GM23338 (cell line): ENCODE measurements around the gene NTN3.

ENCODE experiments used
- EZH2 ChIP-seq: fragments of 200-600 bp; sonication (generic); IDR thresholded peaks from one replicate; pipeline ENCODE4 v1.8.0; 2017; ENCODE audit warnings: antibody characterized with exemption, mild to moderate bottlenecking, low read depth; ENCODE audit not compliant: unreplicated experiment
- EZH2phosphoT487 ChIP-seq: fragments of 200-600 bp; sonication (generic); IDR thresholded peaks from one replicate; pipeline ENCODE4 v1.8.1; 2018; ENCODE audit warnings: antibody characterized with exemption; ENCODE audit not compliant: unreplicated experiment
- POLR2AphosphoS5 ChIP-seq: IDR thresholded peaks from 2 replicates; pipeline ENCODE4 v1.6.1; 2016; ENCODE audit warnings: antibody characterized with exemption, low read depth
- STAT1 ChIP-seq: IDR thresholded peaks from one replicate; pipeline ENCODE4 v1.6.1; 2016; ENCODE audit warnings: antibody characterized with exemption; ENCODE audit not compliant: unreplicated experiment
- TF ChIP-seq, protein P1 (sequence below), 2 experiments: fragments of 200-600 bp in 1 of 2; sonication (generic) in 1 of 2; conservative IDR thresholded peaks; 2 replicates each; pipeline versions ENCODE4 v1.5.1 to v1.6.1; 2016 to 2017; ENCODE audit warnings: antibody characterized with exemption in 2 of 2, low read depth in 2 of 2, mild to moderate bottlenecking in 2 of 2, moderate library complexity in 1 of 2
- TF ChIP-seq, protein P2 (sequence below): IDR thresholded peaks from 2 replicates; pipeline ENCODE4 v1.6.1; 2016; ENCODE audit warnings: antibody characterized with exemption

DNA sequence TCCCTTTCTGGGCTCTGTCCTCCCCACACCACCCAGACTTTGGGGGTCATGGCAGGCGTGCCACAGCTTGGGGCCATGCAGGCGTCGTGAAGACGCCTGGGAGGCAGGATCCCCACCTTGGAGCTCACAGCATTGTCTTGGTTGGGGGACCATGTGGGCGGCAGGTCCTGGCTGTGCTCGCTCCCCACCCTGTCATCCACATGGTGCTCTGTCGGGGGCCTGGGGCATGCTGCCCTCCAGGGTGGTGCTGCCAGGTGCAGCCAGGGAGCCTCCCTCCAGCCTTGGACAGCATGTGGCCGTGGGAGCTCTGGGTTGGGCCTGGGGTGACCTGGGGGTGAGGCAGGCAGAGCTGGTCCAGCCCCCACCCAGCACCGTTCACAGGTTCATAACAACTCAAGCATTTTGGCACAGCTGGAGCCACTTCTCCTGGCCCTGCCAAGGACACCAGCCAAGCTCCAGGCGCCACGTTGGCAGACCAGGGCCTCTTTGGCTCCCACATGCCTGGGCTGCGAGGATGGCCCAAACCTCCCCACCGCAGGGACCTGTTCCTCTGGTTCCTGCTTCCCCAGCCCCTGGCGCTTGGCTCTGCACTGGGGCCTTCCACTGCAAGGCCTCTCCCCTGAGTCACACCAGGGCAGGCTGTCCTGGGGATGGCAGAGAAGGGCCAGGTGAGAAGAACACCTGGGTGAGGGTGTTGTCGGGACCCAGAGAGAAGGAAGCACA, 27.6 kb downstream of the NTN3 start:
- TF ChIP-seq STAT1 (no peak), POLR2AphosphoS5 (no peak), EZH2 (no peak), EZH2phosphoT487 (no peak)
- TF ChIP-seq, protein P1, sequence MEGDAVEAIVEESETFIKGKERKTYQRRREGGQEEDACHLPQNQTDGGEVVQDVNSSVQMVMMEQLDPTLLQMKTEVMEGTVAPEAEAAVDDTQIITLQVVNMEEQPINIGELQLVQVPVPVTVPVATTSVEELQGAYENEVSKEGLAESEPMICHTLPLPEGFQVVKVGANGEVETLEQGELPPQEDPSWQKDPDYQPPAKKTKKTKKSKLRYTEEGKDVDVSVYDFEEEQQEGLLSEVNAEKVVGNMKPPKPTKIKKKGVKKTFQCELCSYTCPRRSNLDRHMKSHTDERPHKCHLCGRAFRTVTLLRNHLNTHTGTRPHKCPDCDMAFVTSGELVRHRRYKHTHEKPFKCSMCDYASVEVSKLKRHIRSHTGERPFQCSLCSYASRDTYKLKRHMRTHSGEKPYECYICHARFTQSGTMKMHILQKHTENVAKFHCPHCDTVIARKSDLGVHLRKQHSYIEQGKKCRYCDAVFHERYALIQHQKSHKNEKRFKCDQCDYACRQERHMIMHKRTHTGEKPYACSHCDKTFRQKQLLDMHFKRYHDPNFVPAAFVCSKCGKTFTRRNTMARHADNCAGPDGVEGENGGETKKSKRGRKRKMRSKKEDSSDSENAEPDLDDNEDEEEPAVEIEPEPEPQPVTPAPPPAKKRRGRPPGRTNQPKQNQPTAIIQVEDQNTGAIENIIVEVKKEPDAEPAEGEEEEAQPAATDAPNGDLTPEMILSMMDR (conservative IDR thresholded peaks at IDR 0.05; ENCODE audit: low read depth in 2 of 2), result no peak
- TF ChIP-seq, protein P2, sequence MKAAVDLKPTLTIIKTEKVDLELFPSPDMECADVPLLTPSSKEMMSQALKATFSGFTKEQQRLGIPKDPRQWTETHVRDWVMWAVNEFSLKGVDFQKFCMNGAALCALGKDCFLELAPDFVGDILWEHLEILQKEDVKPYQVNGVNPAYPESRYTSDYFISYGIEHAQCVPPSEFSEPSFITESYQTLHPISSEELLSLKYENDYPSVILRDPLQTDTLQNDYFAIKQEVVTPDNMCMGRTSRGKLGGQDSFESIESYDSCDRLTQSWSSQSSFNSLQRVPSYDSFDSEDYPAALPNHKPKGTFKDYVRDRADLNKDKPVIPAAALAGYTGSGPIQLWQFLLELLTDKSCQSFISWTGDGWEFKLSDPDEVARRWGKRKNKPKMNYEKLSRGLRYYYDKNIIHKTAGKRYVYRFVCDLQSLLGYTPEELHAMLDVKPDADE, result no peak
